SK-N-SH (cell line): ENCODE measurements around the gene KRT4.

ENCODE experiments used
- CTCF ChIP-seq: fragments of 200-600 bp; sonication (generic); IDR thresholded peaks from 2 replicates; pipeline ENCODE4 v1.6.1; 2017; ENCODE audit warnings: antibody characterized with exemption, mild to moderate bottlenecking, moderate library complexity
- ELF1 ChIP-seq: IDR thresholded peaks from 2 replicates; pipeline ENCODE4 v1.4.0; 2012
- FOXJ3 ChIP-seq: sonication (generic); formaldehyde crosslinking; IDR thresholded peaks from 2 replicates; pipeline ENCODE4 v1.5.1; 2020; ENCODE audit warnings: mild to moderate bottlenecking, missing genetic modification reagents
- GABPA ChIP-seq: IDR thresholded peaks from 2 replicates; pipeline ENCODE4 v1.4.0; 2012; ENCODE audit warnings: low read depth, mild to moderate bottlenecking
- MAX ChIP-seq: IDR thresholded peaks from 2 replicates; pipeline ENCODE4 v1.4.0; 2012; ENCODE audit warnings: low read depth
- POLR2AphosphoS5 ChIP-seq: IDR thresholded peaks from 2 replicates; pipeline ENCODE4 v1.6.1; 2012; ENCODE audit warnings: low read depth, low read length
- RAD21 ChIP-seq: IDR thresholded peaks from 2 replicates; pipeline ENCODE4 v1.6.1; 2012; ENCODE audit warnings: mild to moderate bottlenecking, low read length
- RCOR1 ChIP-seq: fragments of 150-350 bp; IDR thresholded peaks from 2 replicates; pipeline ENCODE4 v1.6.1; 2017; ENCODE audit warnings: antibody characterized with exemption, low read length
- SMC3 ChIP-seq: IDR thresholded peaks from 2 replicates; pipeline ENCODE4 v1.6.1; 2012; ENCODE audit warnings: low read depth, low read length, improper control_type of control experiment
- TAF1 ChIP-seq: IDR thresholded peaks from 2 replicates; pipeline ENCODE4 v1.6.1; 2012; ENCODE audit warnings: low read depth, mild to moderate bottlenecking, low read length, moderate library complexity, borderline replicate concordance
- USF2 ChIP-seq: fragments of 150-350 bp; IDR thresholded peaks from 2 replicates; pipeline ENCODE4 v1.6.1; 2017; ENCODE audit warnings: antibody characterized with exemption, low read length, low read depth, borderline replicate concordance

- TF ChIP-seq SMC3 = no peak
- TF ChIP-seq MAX = no peak
- TF ChIP-seq GABPA = no peak
- no peak for TF ChIP-seq RAD21
- TF ChIP-seq ELF1 = no peak
- no peak for TF ChIP-seq POLR2AphosphoS5
- TF ChIP-seq CTCF = no peak
- TF ChIP-seq RCOR1 = no peak
- no peak for TF ChIP-seq USF2
- TF ChIP-seq FOXJ3 = no peak
- no peak for TF ChIP-seq TAF1
These were observed 54.7 kb downstream of the KRT4 start for GRCh38 chr12:52759218-52759617.
